ENCODE data around the gene TMIE. TPM values are rescaled to one million over a fixed set of nuclear protein-coding genes. Genes with fewer than 3 reads are reported as not detected.

Gene TMIE
- total RNA-seq, 1 donor from 2014 or later, result 0.44 TPM

- intact Hi-C loops (cut with micrococcal nuclease), result no loop called here
- no peak for ATAC-seq (ENCODE audit: low read depth)
- ChIA-PET CTCF (interaction anchor here (1.1 to 2.3 kb wide), 4 partner anchors 188 to 205 kb away, joined by 3 to 15 read pairs (median 6); no protein-coding TSS in a partner anchor), POLR2A (no interaction called here)
- Mint-ChIP-seq H3K36me3 (ENCODE audit: low read depth) (no peaks in the 10 kb centered on the region), H3K27ac (no peak overlapping the region), H3K27me3 (peaks cover 6% of the 10 kb centered on the region), H3K4me1 (no peaks in the 10 kb centered on the region), H3K9me3 (no peaks in the 10 kb centered on the region), H3K4me3 (no peak overlapping the region)
- DNase-seq, result peak; percentile 12
- TF ChIP-seq CTCF (IDR thresholded peaks at IDR 0.05), result no peak
These were observed 5.8 kb downstream of the TMIE start for GRCh38 chr3:46706771-46707582.

DNA sequence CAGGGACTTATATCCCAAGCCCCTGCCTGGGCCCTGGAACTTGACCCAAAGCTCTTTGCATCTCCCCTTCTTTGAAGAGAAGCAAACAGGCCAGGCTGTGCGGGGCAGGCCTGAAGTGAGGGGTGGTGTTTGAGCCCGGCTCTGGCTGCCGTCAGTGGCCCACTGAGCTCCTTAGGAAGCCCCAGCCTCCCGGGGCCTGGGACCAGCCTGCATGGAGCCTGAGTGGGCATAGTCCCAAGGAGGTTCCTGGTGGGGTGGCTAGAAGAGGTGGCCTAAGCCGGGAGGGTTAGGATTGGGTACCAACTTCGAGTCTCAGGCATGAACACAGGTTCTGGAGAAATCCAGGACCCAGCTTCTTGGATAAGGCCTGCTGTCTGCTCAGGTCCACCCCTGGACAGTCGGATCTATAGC lies 6.4 kb downstream of the TMIE start:
- ChIA-PET CTCF (interaction anchor here (1.1 to 2.2 kb wide), 3 partner anchors 188 to 204 kb away, joined by 3 to 7 read pairs (median 4); no protein-coding TSS in a partner anchor), POLR2A (no interaction called here)
- H3K4me1 Mint-ChIP-seq, result no peaks in the 10 kb centered on the region
- ATAC-seq (ENCODE audit: low read depth) (no peak), DNase-seq (no peak)
- no peak overlapping the region for H3K4me3 Mint-ChIP-seq
- H3K27ac Mint-ChIP-seq, result no peak overlapping the region
- no peaks in the 10 kb centered on the region for H3K27me3 Mint-ChIP-seq
- no peaks in the 10 kb centered on the region for H3K9me3 Mint-ChIP-seq
- H3K36me3 Mint-ChIP-seq (ENCODE audit: low read depth), result no peaks in the 10 kb centered on the region
- no peak for TF ChIP-seq CTCF (IDR thresholded peaks at IDR 0.05)
- intact Hi-C loops (cut with micrococcal nuclease), result no loop called here

DNA sequence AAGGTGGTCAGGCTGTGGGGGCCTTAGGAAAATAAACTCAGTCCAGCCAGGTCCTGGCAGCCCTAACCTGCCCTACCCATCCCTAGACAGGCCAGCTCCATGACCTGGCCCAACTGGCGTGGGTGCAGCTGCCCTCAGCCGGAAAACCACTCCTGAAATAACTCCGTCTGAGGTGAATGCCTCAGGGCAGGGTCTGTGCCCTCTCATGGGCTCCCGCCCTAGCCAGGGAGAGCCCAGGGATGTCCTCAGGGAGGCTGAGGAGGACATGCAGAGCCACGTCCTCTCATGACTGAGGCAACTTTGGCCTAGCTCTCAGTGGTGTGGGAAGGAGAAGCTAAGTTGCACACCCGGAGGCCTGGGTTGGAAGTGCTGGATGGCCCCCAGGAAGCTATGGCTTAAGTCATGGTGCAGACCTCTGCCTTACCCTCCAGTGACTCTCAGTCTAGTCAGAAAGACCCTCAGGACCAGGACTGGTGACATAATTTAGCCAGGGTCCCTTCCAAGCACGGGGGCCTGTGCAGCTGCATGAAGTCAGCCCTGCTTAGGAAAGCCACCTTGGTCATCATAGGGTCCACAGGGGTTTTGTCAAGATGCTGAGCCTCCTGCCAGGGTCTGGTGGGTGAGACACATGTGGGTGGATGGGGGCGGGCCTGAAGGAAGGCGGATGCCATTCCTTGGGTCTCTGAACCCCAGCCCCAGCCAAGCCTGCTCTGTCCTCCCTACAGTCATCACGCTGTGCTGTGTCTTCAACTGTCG lies 7.4 kb downstream of the TMIE start:
- DNase-seq (peak; percentile 7), ATAC-seq (ENCODE audit: low read depth) (no peak)
- POLR2A ChIA-PET, result no interaction called here
- Mint-ChIP-seq H3K27me3 (no peaks in the 10 kb centered on the region), H3K36me3 (ENCODE audit: low read depth) (no peaks in the 10 kb centered on the region), H3K27ac (no peak overlapping the region), H3K4me3 (no peak overlapping the region), H3K4me1 (no peaks in the 10 kb centered on the region), H3K9me3 (no peaks in the 10 kb centered on the region)
- CTCF ChIA-PET, result interaction anchor here (0.9 to 2.2 kb wide), 4 partner anchors 11 to 201 kb away, joined by 3 to 7 read pairs (median 4); no protein-coding TSS in a partner anchor
- TF ChIP-seq CTCF (IDR thresholded peaks at IDR 0.05), result no peak
- intact Hi-C loops (cut with micrococcal nuclease), result no loop called here

GRCh38 chr3:46709157-46709654 lies 8.0 kb downstream of the TMIE start:
- Mint-ChIP-seq H3K9me3 (no peaks in the 10 kb centered on the region), H3K27ac (no peak overlapping the region)

More at GRCh38 chr3:46709157-46709654, 8.0 kb downstream of the TMIE start:
- ChIA-PET POLR2A (no interaction called here), CTCF (interaction anchor here (0.9 to 2.2 kb wide), 3 partner anchors 11 to 200 kb away, joined by 3 to 7 read pairs (median 3); no protein-coding TSS in a partner anchor)
- no peaks in the 10 kb centered on the region for H3K27me3 Mint-ChIP-seq
- H3K4me3 Mint-ChIP-seq, result no peak overlapping the region
- DNase-seq (peak; percentile 4), ATAC-seq (ENCODE audit: low read depth) (no peak)
- TF ChIP-seq CTCF (IDR thresholded peaks at IDR 0.05), result no peak
- H3K4me1 Mint-ChIP-seq, result peaks cover 2% of the 10 kb centered on the region
- H3K36me3 Mint-ChIP-seq (ENCODE audit: low read depth), result no peaks in the 10 kb centered on the region
- intact Hi-C loops (cut with micrococcal nuclease), result no loop called here

Data from activated B cell treated with CpG ODN at 0.5 μM for 24 hours (primary cell).